Caco-2 (cell line): Measurements from ENCODE around the gene RIPOR3. TPM values are rescaled to one million over a fixed set of nuclear protein-coding genes. Genes with fewer than 3 reads are reported as not detected.

Experiments
- BruUV-seq: library from RNA; stranded (reverse); fragments of 400-500 nt; replicated peaks from 2 replicates; lab custom pipeline; 2021; lab: Mats Ljungman, UMichigan
- CTCF ChIA-PET: fragments of 300-600 bp; sonication (Branson Sonifier 250); formaldehyde crosslinking; loops from one replicate; lab custom pipeline; 2022; ENCODE audit warnings: antibody characterized with exemption; lab: Charles Lee
- POLR2A ChIA-PET: fragments of 300-600 bp; sonication (Branson Sonifier 250); formaldehyde crosslinking; loops from one replicate; lab custom pipeline; 2022; ENCODE audit warnings: antibody characterized with exemption; lab: Charles Lee
- DNase-seq, 2 experiments: peaks; one replicate each; pipeline versions ENCODE4 v3.0.0 to v3.0.0-alpha.2; 2020 to 2022
- H3K27me3 ChIP-seq: replicated peaks from 2 replicates; pipeline ENCODE4 v1.6.0; 2011; ENCODE audit warnings: low read length; ENCODE audit not compliant: control insufficient read depth, insufficient read depth
- H3K36me3 ChIP-seq: 2 replicates; pipeline ENCODE4 v1.5.1; 2011; ENCODE audit warnings: low read length; ENCODE audit not compliant: control insufficient read depth, insufficient read depth
- H3K4me1 ChIP-seq: fragments of 250-450 bp; sonication (Bioruptor Pico); 2 replicates; pipeline ENCODE4 v1.5.1; 2020; ENCODE audit warnings: mild to moderate bottlenecking
- H3K4me3 ChIP-seq: 2 replicates; pipeline ENCODE4 v1.5.1; 2011; ENCODE audit warnings: low read depth, mild to moderate bottlenecking, control low read depth, low read length
- H3K9me3 ChIP-seq: fragments of 250-450 bp; sonication (Bioruptor Pico); 2 replicates; pipeline ENCODE4 v1.5.1; 2020; ENCODE audit warnings: mild to moderate bottlenecking, moderate library complexity
- H3K27ac Mint-ChIP-seq: one replicate; pipeline ENCODE4 v1.8.0; 2022; ENCODE audit warnings: mixed read lengths; ENCODE audit not compliant: unreplicated experiment
- H3K27me3 Mint-ChIP-seq: one replicate; pipeline ENCODE4 v1.8.0; 2022; ENCODE audit warnings: mixed read lengths; ENCODE audit not compliant: insufficient read depth, unreplicated experiment
- H3K36me3 Mint-ChIP-seq: one replicate; pipeline ENCODE4 v1.8.0; 2022; ENCODE audit warnings: mild to moderate bottlenecking, mixed read lengths; ENCODE audit not compliant: insufficient read depth, unreplicated experiment
- H3K4me1 Mint-ChIP-seq: one replicate; pipeline ENCODE4 v1.8.0; 2022; ENCODE audit warnings: low read depth, mixed read lengths; ENCODE audit not compliant: unreplicated experiment
- H3K4me3 Mint-ChIP-seq: one replicate; pipeline ENCODE4 v1.8.0; 2022; ENCODE audit warnings: mild to moderate bottlenecking, moderate library complexity, mixed read lengths; ENCODE audit not compliant: unreplicated experiment
- H3K9me3 Mint-ChIP-seq: one replicate; pipeline ENCODE4 v1.8.0; 2022; ENCODE audit warnings: mixed read lengths; ENCODE audit not compliant: unreplicated experiment
- intact Hi-C: fragments of 100-400 bp; cut with micrococcal nuclease; formaldehyde crosslinking; loops from one replicate; pipeline ENCODE4 v1.10.0; 2022; ENCODE audit not compliant: unreplicated experiment
- total RNA-seq: library from RNA; stranded (reverse); gene quantifications from 2 replicates; pipeline ENCODE4 v1.2.3, GENCODE V29; 2022
- TF ChIP-seq, protein P1 (sequence below), 2 experiments: fragments of 200-600 bp in 1 of 2; IDR thresholded peaks; 1 replicate in 1 of 2; 2 replicates in 1 of 2; pipeline versions ENCODE4 v1.5.1 to v1.8.0; 2011 to 2022; ENCODE audit warnings: antibody characterized with exemption in 1 of 2, control low read depth in 1 of 2, inconsistent platforms in 1 of 2, low read depth in 1 of 2, low read length in 1 of 2, mild to moderate bottlenecking in 1 of 2, moderate library complexity in 1 of 2; ENCODE audit not compliant: insufficient read depth in 1 of 2, severe bottlenecking in 1 of 2, unreplicated experiment in 1 of 2

The RIPOR3 gene
- total RNA-seq, 1 experiment from 2014 or later = 0.18 TPM

DNA sequence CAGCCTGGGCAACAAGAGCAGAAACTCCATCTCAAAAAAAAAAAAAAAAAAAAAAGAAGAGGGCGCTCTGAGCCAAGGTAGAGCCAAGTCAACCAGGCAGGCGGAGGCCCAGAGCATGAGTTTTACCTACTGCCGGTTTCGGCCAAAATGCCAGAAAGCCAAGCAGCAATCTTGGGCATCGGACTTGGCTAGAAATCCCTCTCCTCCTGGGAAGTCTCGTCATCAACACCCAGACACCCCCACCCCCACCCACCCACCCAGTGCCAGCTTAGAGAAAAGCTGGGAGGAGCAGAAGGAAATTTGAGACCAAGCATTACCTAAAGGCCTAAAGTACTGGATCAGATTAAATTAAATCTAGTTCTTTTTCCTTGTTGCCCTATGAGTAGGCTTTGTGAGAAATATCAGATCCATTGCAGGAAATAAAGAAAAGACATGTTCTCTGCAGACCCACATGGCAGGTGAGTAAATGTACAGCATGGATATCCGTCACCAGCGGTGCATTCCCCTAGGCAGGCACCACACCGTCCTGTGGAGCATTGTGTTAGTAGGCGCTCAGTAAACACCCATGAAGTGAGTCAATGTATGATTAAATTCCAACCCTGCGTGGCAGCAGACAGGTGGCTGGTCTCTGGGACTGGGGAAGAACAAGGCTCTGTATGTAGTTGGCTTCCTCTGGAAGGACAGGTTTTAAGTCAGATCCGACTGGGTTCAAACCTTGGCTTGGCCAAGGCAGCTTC lies 21.0 kb downstream of the RIPOR3 start:
- ChIA-PET CTCF (no interaction called here), POLR2A (interaction anchor here (0.5 kb wide), 1 partner anchor 12 kb away, joined by 3 read pairs; no protein-coding TSS in a partner anchor)
- Mint-ChIP-seq H3K4me3 (no peak overlapping the region), H3K4me1 (peaks cover 76% of the 10 kb centered on the region), H3K27me3 (no peaks in the 10 kb centered on the region), H3K9me3 (no peaks in the 10 kb centered on the region), H3K27ac (peak overlapping the region; percentile 71), H3K36me3 (peaks cover 9% of the 10 kb centered on the region)
- no peaks in the 10 kb centered on the region for H3K36me3 ChIP-seq
- H3K27me3 ChIP-seq = no peaks in the 10 kb centered on the region
- no TSS peak for BruUV-seq
- TF ChIP-seq, protein P1, sequence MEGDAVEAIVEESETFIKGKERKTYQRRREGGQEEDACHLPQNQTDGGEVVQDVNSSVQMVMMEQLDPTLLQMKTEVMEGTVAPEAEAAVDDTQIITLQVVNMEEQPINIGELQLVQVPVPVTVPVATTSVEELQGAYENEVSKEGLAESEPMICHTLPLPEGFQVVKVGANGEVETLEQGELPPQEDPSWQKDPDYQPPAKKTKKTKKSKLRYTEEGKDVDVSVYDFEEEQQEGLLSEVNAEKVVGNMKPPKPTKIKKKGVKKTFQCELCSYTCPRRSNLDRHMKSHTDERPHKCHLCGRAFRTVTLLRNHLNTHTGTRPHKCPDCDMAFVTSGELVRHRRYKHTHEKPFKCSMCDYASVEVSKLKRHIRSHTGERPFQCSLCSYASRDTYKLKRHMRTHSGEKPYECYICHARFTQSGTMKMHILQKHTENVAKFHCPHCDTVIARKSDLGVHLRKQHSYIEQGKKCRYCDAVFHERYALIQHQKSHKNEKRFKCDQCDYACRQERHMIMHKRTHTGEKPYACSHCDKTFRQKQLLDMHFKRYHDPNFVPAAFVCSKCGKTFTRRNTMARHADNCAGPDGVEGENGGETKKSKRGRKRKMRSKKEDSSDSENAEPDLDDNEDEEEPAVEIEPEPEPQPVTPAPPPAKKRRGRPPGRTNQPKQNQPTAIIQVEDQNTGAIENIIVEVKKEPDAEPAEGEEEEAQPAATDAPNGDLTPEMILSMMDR (IDR thresholded peaks at IDR 0.05; ENCODE audit: insufficient read depth in 1 of 2, low read depth in 1 of 2, low read length in 1 of 2, severe bottlenecking in 1 of 2, unreplicated experiment in 1 of 2) = no peak
- no peaks in the 10 kb centered on the region for H3K9me3 ChIP-seq
- DNase-seq = peak; percentile 86 to 89
- H3K4me1 ChIP-seq = peaks cover 82% of the 10 kb centered on the region
- H3K4me3 ChIP-seq = no peak overlapping the region
- intact Hi-C loops = loop anchor here (1.0 kb wide), 1 partner anchor 10 kb away; no protein-coding TSS in a partner anchor

DNA sequence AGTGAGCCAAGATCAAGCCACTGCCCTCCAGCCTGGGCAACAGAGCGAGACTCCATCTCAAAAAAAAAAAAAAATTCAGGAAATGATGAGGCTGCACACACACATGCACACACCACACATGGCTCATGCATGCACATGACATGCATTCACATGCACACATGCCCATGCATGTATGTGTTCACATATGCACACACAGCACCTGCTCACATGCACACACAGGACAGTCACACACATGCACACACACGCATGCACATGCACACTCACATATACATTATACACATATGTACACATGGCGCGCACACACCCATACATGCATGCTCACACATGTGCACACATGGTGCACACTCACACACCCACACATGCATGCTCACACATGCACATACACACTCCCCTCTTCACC lies 22.5 kb downstream of the RIPOR3 start:
- no peaks in the 10 kb centered on the region for H3K9me3 Mint-ChIP-seq
- intact Hi-C loops = no loop called here
- peak overlapping the region; percentile 94 for H3K27ac Mint-ChIP-seq

DNA sequence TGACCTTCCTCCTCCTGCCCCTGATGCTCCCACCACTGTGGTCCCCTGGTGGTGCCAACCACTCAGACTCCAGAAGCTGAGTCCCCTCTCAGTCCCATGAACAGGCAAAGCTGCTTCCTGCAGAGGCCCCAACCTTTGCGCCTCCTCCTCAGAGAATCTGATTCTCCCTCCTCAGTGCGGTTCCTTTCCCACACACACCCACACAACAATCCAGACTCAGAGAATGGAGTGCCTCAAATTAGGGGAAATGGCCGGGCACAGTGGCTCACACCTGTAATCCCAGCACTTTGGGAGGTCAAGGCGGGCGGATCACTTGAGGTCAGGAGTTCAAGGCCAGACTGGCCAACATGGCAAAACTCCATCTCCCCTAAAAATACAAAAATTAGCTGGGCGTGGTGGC lies 23.0 kb downstream of the RIPOR3 start:
- Histone ChIP-seq H3K4me1 (peaks cover 80% of the 10 kb centered on the region), H3K4me3 (no peak overlapping the region), H3K36me3 (no peaks in the 10 kb centered on the region), H3K27me3 (no peaks in the 10 kb centered on the region), H3K9me3 (no peaks in the 10 kb centered on the region)
- no peaks in the 10 kb centered on the region for H3K27me3 Mint-ChIP-seq
- H3K4me1 Mint-ChIP-seq = peaks cover 80% of the 10 kb centered on the region
- peaks cover 9% of the 10 kb centered on the region for H3K36me3 Mint-ChIP-seq
- H3K9me3 Mint-ChIP-seq = no peaks in the 10 kb centered on the region
- ChIA-PET POLR2A (interaction anchor here (0.6 to 1.8 kb wide), 2 partner anchors 36 to 71 kb away, joined by 7 to 16 read pairs; no protein-coding TSS in a partner anchor), CTCF (interaction anchor here (1.2 to 3.5 kb wide), 3 partner anchors 33 to 76 kb away, joined by 3 to 41 read pairs (median 15); no protein-coding TSS in a partner anchor)
- no TSS peak for BruUV-seq
- no peak for DNase-seq
- TF ChIP-seq, protein P1 (IDR thresholded peaks at IDR 0.05; ENCODE audit: insufficient read depth in 1 of 2, low read depth in 1 of 2, low read length in 1 of 2, severe bottlenecking in 1 of 2, unreplicated experiment in 1 of 2) = no peak
- no peak overlapping the region for H3K4me3 Mint-ChIP-seq
- peak overlapping the region; percentile 94 for H3K27ac Mint-ChIP-seq
- intact Hi-C loops = no loop called here

More for the DNA sequence above, 22.5 kb downstream of the RIPOR3 start:
- no peak overlapping the region for H3K4me3 ChIP-seq
- TF ChIP-seq, protein P1 (IDR thresholded peaks at IDR 0.05; ENCODE audit: insufficient read depth in 1 of 2, low read depth in 1 of 2, low read length in 1 of 2, severe bottlenecking in 1 of 2, unreplicated experiment in 1 of 2) = no peak
- Mint-ChIP-seq H3K4me3 (peak overlapping the region; percentile 6), H3K27me3 (no peaks in the 10 kb centered on the region), H3K36me3 (peaks cover 9% of the 10 kb centered on the region), H3K4me1 (peaks cover 80% of the 10 kb centered on the region)
- ChIA-PET POLR2A (no interaction called here), CTCF (interaction anchor here (2.8 to 3.5 kb wide), 2 partner anchors 32 to 75 kb away, joined by 15 to 41 read pairs; no protein-coding TSS in a partner anchor)
- no peak for DNase-seq
- BruUV-seq = no TSS peak
- H3K4me1 ChIP-seq = peaks cover 80% of the 10 kb centered on the region
- H3K27me3 ChIP-seq = no peaks in the 10 kb centered on the region
- no peaks in the 10 kb centered on the region for H3K36me3 ChIP-seq
- H3K9me3 ChIP-seq = no peaks in the 10 kb centered on the region
